Activated CD4-positive, CD25-positive, alpha-beta regulatory T cell (primary cell): ENCODE measurements around the gene SPTBN4.
"Not testable (repeated sequence)": the region's sequence is repeated elsewhere in the genome, so short reads cannot be mapped to it uniquely, and the experiment has no call there.

Experiments used
- DNase-seq, 4 experiments: peaks; one replicate each; lab custom pipeline; 2025; lab: John Stamatoyannopoulos, UW

SPTBN4 gene

DNA sequence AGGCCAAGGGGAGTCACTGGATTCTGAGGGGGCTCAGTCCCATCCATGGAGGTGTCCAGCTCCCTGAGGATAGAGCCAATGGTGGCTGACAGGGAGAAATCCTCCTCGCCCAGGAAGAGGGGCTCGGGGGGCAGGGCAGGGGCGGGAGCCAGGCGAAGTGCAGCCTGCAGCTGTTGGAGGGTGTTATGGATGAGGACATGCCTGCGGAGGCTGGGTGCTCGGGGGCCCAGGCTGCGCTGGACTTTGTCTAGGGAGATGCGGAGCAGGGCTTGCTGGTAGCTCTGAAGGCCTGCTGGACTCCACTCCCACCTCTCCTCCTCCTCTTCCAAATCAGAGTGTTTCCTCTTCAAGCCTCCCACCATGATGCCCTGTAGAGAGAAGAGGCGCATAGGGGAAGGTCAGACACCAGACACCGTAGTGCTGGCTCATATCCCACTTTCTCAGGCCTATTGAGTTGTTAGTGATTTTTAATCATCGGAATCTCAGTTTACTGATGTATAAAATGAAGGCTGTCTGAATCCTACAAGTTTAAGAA lies 25.0 kb upstream of the SPTBN4 start:
- no peak for DNase-seq

DNA sequence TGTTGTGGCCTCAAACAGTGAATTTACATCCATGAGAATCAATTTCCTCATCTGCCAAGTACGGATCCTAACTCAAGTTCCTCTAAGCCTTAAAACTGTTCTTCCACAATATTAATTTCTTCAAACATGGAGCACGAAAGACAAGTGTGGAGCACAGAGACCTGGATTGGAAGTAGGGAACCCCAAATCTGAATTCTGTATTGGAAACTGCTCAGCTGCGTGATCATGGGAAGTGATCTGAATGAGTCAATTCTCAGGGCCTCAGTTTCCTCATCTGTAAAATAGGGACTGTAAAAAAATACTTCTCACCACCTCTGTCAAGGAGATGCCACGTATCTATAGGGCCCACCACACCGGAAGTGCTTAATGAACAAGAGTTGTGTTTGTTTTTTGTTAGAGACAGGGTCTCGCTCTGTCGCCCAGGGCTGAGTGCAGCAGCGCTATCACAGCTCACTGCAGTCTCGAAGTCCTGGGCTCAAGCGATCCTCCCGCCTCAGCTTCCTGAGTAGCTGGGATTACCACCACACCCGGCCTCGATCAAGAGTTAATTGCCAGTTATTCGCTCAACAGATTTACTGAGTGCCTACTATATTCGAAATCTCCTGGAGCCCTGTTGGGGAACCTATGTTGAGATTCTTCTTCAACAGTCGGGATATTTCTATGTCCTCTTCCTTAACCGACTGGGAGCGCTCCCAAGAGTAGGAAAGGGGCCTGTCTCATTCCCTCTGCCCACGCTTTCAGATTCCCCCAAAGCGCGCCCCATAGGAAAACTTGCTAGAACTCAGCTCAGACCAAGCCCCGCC lies 24.3 kb upstream of the SPTBN4 start:
- no peak for DNase-seq

DNA sequence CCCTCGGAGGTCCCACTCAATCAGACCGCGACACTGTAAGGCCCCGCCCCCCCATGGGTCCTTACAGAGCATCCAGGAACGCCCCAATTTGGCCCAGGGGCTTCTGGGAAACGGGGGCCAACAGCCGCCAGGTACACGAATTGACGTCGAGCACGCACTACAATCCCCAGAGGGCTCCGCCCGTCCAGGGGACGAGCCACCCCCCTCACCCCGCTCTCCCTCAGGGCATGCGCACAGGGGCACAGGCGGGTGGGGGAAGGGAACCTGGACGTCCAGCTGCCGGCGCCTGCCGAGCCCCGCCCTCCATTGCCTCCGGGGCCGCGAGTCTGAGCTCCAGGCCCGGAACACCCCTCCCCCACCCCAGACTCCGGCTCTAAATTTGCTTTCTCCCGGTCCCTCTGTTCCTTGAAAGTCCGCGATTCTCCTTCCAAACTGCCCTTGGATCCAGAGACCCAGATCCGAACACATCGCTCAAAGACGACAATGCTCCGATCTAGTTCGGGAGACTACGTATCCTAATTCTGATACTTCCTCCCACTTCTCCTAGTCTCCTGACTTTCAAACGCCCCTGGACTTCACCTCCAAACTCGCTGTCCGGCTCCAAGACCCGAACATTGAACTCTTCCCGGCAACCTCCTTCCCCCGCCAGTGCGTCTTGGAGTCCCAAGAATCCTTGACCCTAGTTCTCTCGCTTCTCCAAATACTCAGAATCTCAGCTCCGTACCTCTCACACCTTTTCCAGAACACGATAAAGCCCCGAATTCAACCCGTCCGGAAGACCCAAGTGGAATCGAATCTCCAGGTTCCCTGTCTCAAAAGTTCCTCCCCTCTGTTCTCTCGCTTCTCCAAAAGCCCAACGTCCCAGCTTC lies 23.4 kb upstream of the SPTBN4 start:
- DNase-seq = peak; percentile 97 to 99 (median 98)

DNA sequence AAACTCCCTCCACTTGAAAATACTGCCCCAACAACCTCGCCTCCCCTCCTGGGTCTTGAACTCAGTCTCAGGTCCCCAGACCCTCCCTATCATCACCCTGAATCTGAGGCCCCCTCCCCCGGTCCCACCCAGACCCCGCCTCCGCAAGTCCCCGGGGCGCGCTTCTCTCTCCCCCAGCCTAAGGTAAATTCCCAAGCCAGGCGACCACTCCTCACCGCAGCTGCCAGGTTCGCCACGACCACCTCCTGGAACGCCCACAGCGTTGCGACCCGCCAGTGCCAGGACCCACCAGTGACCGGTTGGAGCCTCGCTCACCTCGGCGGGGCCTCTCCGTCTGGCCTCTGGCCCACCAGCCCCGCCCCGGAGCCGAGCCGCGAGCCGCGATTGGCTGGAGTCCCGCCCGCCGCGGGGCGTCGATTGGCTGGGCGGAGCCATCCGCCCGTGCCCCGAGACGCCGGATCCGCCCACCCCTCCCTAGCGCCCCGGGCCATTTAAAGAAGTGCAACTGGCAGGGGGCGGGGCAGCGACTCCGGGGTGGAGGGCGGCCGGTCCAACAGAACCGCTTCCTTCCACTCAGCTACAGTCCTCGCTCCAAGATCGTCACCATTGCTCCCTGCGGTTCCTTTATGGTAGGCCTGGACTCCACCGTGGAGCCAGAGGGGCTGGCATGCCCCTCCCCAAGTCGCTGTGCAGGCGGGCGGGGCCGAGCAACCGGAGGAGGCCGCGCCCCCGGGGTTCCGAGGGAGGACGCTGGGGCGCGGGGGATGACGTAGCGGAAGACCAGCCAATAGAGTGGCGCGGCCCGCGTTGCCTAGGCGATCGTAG lies 22.6 kb upstream of the SPTBN4 start, which contains the start of gene SERTAD3:
Gene SERTAD3, minus strand, starts transcription at position 336 of the 825 bp plus-strand sequence. CDS start 2,255 bp downstream, outside the sequence.
- DNase-seq = peak; percentile 91 to 97 (median 96)

DNA sequence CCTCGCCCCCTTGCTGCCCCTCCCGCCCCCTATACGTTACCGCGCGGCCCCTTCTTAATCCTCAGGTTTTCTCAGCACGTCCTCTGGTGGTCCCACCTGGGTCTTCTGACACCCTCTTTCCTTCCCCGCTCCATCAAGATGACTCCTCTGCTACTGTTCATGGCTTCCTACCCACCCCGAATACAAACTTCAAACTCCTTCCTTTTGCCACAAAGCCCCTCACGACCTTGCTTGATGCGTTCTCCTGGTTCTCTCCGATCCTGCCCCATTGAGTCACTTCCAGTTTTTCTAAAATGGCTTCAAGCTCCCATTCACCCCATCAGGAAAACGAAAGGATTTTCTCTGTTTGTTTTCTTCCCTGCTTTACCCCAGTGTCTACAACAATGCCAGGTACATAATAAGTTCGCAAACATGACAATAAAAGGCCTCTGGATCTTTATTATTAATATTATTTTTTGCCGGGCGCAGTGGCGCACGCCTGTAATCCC lies 21.9 kb upstream of the SPTBN4 start:
- DNase-seq = no peak

DNA sequence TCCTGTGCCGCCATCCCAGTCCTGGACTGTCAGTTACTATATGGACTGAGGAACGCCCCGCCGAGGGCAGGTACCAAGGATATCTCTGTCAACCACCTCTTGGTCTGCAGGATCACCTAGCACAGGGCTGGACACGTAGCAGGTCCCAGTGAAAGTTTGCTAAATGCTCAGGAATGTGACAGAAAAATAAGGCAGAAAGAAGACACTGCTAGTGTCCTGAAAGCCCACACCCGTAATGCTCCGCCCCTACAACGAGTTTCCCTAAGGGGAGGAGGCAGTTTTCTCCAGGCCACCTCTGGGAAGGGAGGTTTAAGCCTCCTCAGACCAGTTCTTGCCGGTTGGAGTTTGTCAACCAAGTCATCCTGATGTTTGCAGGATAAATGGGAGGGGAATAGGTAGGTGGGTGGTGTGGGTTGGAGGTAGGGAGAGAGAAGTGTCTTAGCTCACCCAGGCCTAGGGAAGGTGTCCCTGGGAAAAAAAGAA lies 21.0 kb upstream of the SPTBN4 start:
- no peak for DNase-seq

DNA sequence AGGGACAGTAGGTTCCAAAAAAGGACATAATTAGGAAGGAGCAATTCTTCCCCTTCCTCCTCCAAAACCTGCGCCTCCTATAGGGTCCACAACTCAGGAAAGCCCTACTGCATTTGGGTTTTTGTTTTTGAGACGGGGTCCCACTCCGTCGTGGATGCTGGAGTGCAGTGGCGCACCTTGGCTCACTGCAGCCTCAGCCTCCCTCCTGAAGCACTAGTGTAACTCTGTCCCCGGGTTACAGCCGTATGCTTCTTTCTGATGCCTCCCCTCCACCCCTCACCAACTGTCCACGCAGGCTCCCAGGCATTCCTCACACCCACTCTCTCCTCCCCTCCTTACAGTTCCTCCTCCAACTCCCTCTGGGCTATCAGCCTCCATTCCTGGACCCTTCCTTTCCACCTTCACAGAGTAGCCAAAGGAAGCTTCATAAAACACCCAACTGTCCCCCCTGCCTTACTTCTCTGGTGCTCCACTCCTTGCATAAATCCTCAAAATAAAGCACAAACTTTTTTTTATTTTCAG lies 20.5 kb upstream of the SPTBN4 start:
- no peak for DNase-seq

DNA sequence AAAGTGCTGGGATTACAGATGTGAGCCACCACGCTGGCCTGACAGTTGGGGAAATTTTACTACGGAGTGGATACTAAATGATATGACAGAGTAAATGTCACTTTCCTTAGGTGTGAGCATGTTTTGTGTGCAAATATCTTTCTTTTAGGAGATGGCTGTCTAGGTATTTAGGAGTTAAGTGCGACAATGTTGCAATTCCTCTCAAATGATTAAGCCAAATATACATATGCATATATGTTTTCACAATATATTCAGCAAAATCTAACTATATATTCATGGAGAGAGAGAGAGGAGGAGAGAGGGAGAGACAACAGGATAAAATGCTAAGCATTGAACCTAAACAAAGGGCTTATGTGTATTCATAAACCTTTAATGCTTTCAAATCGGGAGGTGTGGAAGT lies 17.3 kb upstream of the SPTBN4 start:
- no peak for DNase-seq

DNA sequence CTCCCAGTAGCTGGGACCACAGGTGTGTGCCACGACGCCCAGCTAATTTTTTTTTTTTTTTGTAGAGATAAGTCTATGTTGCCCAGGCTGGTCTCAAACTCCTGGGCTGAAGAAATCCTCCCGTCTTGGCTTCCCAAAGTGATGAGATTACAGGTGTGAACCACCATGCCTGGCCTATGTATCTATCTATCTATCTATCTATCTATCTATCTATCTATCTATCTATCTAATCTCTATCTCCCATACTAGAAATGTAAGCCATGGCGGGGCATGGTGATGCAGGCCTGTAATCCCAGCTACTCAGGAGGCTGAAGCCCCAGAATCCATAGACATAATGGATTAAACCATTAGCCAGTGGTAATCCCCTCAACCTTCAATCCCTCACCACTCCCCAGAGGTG lies 16.1 kb upstream of the SPTBN4 start:
- DNase-seq = no peak

DNA sequence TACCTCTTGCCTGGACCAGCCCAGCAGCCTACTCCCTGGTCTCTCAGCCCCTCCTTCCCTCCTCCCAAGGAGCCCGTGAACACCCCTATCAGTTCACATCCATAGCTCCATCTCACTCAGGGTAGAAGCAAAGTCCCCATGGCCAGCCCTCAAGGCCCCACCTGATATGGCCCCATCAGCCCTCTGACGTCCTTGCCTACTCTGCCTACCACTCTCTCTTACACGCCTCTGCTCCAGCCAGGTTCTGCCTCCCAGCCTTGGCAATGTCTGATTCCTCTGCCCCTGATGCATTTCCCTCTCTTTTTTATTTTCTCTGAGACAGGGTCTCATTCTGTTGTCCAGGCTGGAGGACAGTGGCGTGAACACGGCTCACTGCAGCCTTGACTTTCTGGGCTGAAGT lies 14.8 kb upstream of the SPTBN4 start:
- no peak for DNase-seq

DNA sequence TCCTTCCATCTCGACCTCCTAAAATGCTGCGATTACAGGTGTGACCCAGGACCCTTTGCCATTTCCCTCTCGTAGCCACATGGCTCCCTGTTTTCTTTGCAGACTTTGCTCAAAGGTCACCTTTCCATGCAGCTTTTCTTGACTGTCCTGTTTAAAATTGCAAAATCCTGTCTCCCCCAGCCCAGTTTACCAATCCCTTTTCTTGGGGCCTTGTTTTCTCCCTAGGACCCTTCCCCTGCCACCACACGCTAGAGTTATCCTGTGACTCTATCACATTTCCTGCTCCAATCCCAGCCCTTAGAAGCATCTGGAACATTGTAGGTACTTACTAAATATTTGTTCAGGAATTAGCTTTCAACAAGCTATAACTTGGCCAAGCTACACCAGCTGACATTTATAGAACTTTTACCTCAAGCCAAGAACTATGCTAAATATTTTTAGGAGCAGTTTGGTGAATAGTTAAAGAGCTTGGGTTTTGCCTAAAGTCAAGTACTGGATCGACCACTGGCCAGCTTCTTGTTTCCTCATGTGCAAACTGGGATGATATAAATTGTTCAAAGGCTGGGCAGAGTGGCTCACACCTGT lies 13.6 kb upstream of the SPTBN4 start:
- no peak for DNase-seq

DNA sequence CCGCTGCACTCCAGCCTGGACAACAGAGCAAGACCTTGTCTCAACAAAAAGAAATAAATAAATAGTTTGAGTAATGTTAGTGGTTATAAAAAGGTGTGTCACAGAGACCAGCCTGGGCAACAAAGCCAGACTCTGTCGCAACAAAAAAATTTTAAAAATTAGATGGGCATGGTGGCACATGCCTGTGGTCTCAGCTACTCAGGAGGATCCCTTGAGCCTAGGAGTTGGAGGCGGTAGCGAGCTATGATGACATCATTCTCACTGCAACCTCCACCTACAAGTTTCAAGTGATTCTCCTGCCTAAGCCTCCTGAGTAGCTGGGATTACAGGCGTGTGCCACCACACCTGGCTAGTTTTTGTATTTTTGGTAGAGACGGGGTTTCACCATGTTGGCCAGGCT lies 12.9 kb upstream of the SPTBN4 start:
- not testable (repeated sequence) for DNase-seq

DNA sequence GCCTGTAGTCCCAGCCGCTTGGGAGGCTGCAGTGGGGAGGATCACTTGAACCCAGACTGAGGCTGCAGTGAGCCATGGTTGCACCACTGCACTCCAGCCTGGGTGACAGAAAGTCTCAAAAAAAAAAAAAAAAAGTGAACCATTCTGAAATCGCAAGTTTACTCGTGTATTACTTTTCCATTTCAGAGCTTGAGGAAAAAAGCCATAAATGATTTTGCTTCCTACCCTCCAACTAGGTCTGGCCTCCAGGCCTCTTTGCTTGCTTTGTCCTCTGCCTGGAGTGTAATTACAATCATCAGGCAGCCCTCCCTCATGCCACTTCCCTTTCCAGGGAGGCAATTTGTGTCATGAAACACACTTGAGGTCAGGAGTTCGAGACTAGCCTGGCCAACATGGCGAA lies 9.8 kb upstream of the SPTBN4 start:
- DNase-seq = no peak

DNA sequence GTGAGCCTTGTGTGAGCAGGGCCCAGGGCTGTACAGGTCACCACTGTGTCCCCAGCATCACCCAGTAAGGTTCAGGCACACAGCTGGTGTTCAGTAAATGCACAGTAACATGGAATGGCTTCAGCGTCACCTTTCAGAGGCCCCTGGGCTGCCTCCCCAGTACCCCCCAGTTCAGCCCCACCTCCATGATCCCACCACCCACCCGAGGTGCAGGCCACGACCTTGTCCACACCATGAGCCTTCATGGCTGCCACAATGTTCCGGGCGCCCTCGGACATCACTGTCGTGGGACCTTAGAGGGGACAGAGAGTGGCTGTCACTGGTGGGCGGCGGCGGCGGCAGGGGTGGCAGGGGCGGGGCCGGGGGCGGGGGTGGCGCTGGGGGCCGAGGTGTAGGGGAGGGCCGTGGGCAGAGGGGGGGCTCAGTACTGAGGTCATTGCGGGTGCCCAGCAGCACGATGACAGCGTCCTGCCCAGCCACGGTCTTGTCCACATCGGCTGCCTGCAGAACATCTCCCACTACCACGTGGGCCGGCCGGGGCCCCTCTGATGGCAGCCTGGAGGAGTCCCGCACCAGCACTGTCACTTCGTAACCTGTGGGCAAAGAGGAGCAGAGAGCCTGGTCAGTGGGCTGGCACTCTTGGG lies 8.7 kb upstream of the SPTBN4 start:
- no peak for DNase-seq

DNA sequence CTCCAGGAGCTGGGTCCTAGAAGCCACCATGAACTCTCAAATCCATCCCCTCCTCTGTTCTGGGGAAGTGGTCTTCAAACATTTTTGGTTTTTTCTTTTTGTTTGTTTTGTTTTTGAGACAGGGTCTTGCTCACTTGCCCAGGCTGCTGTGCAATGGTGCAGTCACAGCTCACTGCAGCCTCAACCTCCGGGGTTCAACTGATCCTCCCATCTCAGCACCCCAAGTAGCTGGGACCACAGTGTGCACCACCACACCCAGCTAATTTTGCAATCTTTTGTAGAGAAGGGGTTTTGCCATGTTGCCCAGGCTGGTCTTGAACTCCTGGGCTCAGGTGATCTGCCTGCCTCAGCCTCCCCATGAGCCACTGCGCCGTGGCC lies 8.2 kb upstream of the SPTBN4 start:
- DNase-seq = no peak

DNA sequence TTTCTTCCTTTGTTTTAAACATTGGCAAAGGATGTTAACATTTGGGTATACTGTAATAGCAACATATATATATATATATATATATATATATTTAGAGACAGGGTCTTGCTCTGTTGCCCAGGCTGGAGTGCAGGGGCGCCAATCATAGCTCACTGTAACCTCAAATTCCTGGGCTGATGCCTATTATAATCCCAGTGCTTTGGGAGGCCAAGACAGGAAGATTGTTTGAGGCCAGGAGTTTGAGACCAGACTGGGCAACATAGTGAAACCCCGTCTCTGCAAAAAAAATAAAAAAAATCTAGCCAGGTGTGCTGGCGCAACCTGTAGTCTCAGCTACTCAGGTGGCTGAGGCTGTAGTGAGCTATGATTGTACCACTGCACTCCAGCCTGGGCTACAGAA lies 6.6 kb upstream of the SPTBN4 start:
- DNase-seq = no peak

DNA sequence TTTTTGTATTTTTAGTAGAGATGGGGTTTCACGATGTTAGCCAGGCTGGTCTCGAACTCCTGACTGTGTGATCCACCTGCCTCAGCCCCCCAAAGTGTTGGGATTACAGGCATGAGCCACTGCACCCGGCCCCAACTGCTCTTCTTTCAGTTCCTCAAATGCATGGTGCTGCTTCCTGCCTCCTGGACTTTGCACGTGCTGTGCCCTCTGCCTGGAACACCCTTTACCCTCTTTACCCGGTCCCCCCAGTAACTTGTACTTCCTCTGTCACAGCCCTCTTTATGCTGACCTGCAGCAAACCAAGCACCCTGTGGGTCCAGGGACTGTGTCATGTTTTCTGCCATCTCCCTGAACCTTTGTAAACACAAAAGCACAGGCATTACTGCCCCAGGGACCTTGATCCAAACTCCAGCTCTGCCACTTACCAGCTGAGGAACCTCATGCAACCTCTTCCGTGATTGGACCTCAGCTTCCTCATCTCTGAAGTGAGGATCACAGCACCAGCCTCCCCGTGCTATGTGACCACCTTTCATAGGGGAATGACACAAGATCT lies 5.1 kb upstream of the SPTBN4 start:
- no peak for DNase-seq

DNA sequence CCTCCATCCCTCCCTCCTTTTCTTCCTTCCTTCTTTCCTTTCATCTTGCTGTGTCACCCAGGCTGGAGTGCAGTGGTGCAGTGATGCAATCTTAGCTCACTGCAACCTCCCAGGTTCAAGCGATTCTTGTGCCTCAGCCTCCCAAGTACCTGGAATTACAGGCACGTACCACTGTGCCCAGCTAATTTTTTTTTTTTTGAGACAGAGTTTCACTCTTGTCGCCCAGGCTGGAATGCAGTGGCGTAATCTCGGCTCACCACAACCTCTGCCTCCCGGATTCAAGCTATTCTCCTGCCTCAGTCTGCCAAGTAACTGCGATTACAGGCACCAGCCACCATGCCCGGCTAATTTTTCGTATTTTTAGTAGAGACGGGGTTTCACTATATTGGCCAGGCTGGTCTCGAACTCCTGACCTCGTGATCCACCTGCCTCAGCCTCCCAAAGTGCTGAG lies 3.2 kb upstream of the SPTBN4 start:
- DNase-seq = not testable (repeated sequence)

DNA sequence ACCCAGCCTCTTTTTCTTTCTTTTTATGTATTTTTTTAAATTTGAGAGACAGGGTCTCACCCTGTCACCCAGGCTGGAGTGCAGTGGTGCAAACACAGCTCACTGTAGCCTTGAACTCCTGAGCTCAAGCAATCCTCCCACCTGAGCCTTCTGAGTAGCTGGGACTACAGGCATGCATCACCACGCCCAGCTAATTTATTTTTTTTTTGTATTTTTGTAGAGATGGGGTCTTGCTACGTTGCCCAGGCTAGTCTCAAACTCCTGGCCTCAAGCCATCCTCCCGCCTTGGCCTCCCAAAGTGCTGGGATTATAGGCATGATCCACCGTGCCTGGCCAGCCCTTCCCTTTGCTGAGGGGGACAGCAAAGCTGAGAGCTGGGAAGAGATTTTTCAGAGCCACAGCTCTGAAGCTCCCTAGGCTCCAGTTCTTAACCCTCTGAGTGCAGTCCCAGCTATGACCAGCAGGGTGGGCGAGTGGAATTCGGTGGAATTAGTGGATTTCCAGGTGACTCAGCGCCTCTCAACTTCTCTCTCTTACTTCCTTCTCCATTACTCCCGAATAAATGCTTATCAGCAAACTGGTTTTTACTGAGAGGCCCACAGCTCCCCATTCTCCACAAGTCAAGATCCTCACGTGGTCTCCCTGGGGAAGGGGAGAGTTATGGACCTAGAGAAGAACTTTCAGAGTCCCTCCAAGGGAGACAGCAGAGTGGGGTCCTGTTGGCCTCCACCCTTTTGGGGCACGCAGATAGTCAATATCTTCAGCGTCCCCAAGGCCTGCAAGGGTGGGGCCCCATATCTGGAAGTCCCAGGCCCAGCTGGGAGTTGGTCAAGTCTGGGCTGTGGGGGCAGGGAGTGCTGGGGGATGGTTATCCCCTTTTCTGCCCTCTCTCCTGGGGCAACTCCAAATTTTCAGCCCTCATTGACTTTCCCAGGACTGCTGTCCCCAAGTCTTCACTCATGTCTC lies 2.5 kb upstream of the SPTBN4 start:
- peak; percentile 13 to 55 (median 30) for DNase-seq
